ENCODE data around the gene HOXA4. TPM values are rescaled to one million over a fixed set of nuclear protein-coding genes. Genes with fewer than 3 reads are reported as not detected.

Gene HOXA4
- total RNA-seq, 1 donor from 2014 or later = not detected

DNA sequence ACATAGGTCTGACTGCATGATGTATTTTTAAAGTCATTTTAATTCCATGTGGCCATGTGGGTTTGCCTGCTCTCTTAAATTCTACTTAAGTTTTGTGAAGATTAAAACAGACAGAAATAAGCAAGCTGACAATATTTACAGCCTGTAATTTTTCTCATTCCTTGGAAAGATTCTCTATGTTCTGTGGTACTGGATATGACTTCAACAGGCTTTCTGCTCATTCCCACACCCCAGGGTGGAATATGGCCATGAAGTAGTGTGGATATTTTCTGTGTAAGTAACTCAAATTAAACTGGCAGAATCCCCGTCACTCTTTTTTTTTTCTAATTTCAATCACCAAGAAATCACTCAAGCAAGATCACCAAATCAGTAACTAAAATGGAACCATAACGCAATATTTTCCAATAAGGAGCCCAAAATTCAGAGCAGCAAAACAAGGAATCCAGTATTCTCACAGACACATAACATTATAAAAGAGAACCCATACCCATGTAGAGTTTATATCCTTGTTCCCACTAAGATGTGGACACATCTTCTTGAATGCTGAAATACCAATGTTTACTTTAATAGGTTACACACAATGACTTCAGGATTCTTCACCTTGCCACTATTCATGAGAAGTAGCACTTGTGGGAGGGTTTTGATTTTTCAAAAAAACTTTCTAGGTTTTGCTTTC, 7.2 kb upstream of the HOXA4 start:
- peaks cover 4% of the 10 kb centered on the region for H3K9me3 Mint-ChIP-seq (ENCODE audit: unreplicated experiment)
- peaks cover 40% of the 10 kb centered on the region for H3K27me3 Mint-ChIP-seq (ENCODE audit: unreplicated experiment)
- no peak overlapping the region for H3K27ac Mint-ChIP-seq (ENCODE audit: unreplicated experiment)
- no peaks in the 10 kb centered on the region for H3K4me1 Mint-ChIP-seq (ENCODE audit: low read depth, unreplicated experiment)
- DNase-seq = no peak
- peaks cover 5% of the 10 kb centered on the region for H3K36me3 Mint-ChIP-seq (ENCODE audit: unreplicated experiment)
- TF ChIP-seq, protein P1, sequence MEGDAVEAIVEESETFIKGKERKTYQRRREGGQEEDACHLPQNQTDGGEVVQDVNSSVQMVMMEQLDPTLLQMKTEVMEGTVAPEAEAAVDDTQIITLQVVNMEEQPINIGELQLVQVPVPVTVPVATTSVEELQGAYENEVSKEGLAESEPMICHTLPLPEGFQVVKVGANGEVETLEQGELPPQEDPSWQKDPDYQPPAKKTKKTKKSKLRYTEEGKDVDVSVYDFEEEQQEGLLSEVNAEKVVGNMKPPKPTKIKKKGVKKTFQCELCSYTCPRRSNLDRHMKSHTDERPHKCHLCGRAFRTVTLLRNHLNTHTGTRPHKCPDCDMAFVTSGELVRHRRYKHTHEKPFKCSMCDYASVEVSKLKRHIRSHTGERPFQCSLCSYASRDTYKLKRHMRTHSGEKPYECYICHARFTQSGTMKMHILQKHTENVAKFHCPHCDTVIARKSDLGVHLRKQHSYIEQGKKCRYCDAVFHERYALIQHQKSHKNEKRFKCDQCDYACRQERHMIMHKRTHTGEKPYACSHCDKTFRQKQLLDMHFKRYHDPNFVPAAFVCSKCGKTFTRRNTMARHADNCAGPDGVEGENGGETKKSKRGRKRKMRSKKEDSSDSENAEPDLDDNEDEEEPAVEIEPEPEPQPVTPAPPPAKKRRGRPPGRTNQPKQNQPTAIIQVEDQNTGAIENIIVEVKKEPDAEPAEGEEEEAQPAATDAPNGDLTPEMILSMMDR (IDR thresholded peaks at IDR 0.05; ENCODE audit: partially characterized antibody, unreplicated experiment) = no peak
- no peak overlapping the region for H3K4me3 Mint-ChIP-seq (ENCODE audit: unreplicated experiment)

DNA sequence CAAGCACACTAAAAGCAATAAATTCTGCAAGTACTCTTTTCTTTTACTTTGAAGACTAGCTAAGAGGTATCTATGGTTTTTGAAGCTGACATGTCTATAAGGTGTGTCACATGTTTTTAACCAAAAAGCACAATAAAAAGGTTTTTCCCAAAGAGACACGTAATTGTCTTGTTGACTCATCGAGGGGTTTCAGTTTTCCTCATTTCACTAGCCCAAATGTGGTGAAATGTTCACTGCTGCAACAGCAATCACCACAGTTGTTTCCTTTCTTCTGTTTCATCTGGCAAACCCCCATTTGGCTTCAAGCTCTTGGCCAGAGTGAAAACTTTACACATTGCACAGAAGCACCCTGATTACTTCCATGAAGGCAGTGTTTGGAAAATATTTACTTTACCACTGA, 3.8 kb upstream of the HOXA4 start:
- H3K27me3 Mint-ChIP-seq (ENCODE audit: unreplicated experiment) = peaks cover 35% of the 10 kb centered on the region

DNA sequence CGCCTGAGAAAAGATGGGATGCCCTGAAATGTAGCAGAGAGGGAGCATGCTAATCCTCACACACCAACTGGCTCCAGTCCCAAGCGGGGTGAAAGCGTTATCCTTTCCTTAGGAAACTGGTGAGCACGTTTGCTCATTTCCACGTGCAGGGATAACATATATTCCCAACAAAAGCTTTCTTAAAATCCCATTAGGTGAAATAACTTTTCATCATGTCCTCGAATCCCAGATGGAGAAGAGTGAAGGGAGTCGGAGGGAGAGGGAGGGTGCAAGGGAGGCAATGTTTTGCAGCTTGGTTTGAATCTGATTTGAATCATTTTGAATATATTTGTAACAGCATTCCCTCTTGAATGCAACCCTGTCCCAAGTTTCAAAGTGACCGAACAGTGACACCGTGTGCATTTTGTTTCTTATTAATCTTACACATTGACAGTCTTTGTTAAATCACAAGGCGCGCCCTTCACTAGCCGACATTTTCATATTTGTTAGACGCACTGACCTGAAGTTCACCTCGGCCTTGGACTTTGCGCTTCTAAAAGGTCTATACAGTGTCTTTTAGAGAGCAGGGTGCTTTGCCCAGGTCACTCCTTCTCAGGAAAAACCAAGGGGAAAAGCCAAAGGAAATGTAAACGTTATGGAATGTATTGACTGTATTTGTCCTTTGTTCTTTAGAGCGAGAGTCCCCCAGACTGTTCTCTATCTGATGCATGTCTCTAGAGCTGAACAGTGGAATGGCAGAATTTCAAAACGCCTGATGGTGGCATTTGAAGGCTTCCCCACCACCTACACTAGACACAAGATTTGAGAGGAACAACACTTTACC, 3.1 kb upstream of the HOXA4 start:
- Mint-ChIP-seq H3K4me3 (ENCODE audit: unreplicated experiment) (no peak overlapping the region), H3K9me3 (ENCODE audit: unreplicated experiment) (peaks cover 5% of the 10 kb centered on the region), H3K4me1 (ENCODE audit: low read depth, unreplicated experiment) (no peaks in the 10 kb centered on the region), H3K36me3 (ENCODE audit: unreplicated experiment) (no peaks in the 10 kb centered on the region), H3K27me3 (ENCODE audit: unreplicated experiment) (peaks cover 40% of the 10 kb centered on the region), H3K27ac (ENCODE audit: unreplicated experiment) (no peak overlapping the region)
- TF ChIP-seq, protein P1 (IDR thresholded peaks at IDR 0.05; ENCODE audit: partially characterized antibody, unreplicated experiment) = no peak
- DNase-seq = no peak

More for the DNA sequence above, 3.8 kb upstream of the HOXA4 start:
- TF ChIP-seq, protein P1 (IDR thresholded peaks at IDR 0.05; ENCODE audit: partially characterized antibody, unreplicated experiment) = no peak
- DNase-seq = no peak
- Mint-ChIP-seq H3K27ac (ENCODE audit: unreplicated experiment) (no peak overlapping the region), H3K36me3 (ENCODE audit: unreplicated experiment) (no peaks in the 10 kb centered on the region), H3K4me3 (ENCODE audit: unreplicated experiment) (no peak overlapping the region), H3K4me1 (ENCODE audit: low read depth, unreplicated experiment) (no peaks in the 10 kb centered on the region), H3K9me3 (ENCODE audit: unreplicated experiment) (peaks cover 5% of the 10 kb centered on the region)

DNA sequence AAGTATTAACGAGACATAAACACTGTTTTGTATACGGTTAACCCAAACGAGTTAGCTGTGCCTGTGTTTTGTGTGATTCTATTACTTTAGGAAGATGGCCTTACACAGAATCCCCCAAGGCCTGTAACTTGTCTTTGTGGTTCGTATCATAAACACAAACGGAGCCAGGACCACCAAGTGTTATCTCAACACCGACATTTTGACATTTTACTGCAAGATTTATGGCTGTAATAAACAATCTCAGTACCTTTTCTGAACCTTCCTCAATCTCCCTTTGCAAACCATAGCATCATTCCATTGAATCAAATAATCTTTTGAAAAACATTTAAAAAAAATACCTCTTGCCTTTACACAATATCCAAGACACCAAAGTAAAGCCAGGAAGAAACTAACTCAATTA, 2.4 kb upstream of the HOXA4 start:
- H3K27me3 Mint-ChIP-seq (ENCODE audit: unreplicated experiment) = peaks cover 36% of the 10 kb centered on the region
- H3K27ac Mint-ChIP-seq (ENCODE audit: unreplicated experiment) = no peak overlapping the region

More for the DNA sequence above, 2.4 kb upstream of the HOXA4 start:
- peaks cover 5% of the 10 kb centered on the region for H3K9me3 Mint-ChIP-seq (ENCODE audit: unreplicated experiment)
- no peaks in the 10 kb centered on the region for H3K4me1 Mint-ChIP-seq (ENCODE audit: low read depth, unreplicated experiment)
- no peak for DNase-seq
- H3K36me3 Mint-ChIP-seq (ENCODE audit: unreplicated experiment) = no peaks in the 10 kb centered on the region
- TF ChIP-seq, protein P1 (IDR thresholded peaks at IDR 0.05; ENCODE audit: partially characterized antibody, unreplicated experiment) = no peak
- H3K4me3 Mint-ChIP-seq (ENCODE audit: unreplicated experiment) = no peak overlapping the region
